Endothelial cell of umbilical vein (primary cell): Measurements from ENCODE around the gene TRIP13.
"Not testable (repeated sequence)": the region's sequence is repeated elsewhere in the genome, so short reads cannot be mapped to it uniquely, and the experiment has no call there.

Experiments used
- EZH2 ChIP-seq: IDR thresholded peaks from 2 replicates; pipeline ENCODE4 v1.6.1; 2012; ENCODE audit warnings: borderline replicate concordance, low read depth, mild to moderate bottlenecking, moderate library complexity, low read length, inconsistent platforms; ENCODE audit not compliant: severe bottlenecking
- FOS ChIP-seq: IDR thresholded peaks from 2 replicates; pipeline ENCODE4 v1.6.1; 2011; ENCODE audit warnings: mild to moderate bottlenecking, low read length, moderate library complexity, borderline replicate concordance; ENCODE audit not compliant: insufficient read depth
- GATA2 ChIP-seq: IDR thresholded peaks from 2 replicates; pipeline ENCODE4 v1.7.0; 2011; ENCODE audit warnings: low read depth, mild to moderate bottlenecking, moderate library complexity, mixed read lengths, low read length; ENCODE audit not compliant: insufficient read length, insufficient read depth
- POLR2A ChIP-seq: IDR thresholded peaks from 2 replicates; pipeline ENCODE4 v1.6.1; 2012; ENCODE audit warnings: low read depth, mild to moderate bottlenecking, control low read depth, low read length
- POLR2AphosphoS5 ChIP-seq: IDR thresholded peaks from 2 replicates; pipeline ENCODE4 v1.6.1; 2012; ENCODE audit warnings: low read depth, mild to moderate bottlenecking, control low read depth, low read length, moderate library complexity; ENCODE audit not compliant: insufficient read depth
- TF ChIP-seq, protein P1 (sequence below), 2 donors: IDR thresholded peaks; 1 replicate in 1 of 2; 2 replicates in 1 of 2; pipeline ENCODE4 v1.5.1; 2011; ENCODE audit warnings: low read length in 2 of 2, mild to moderate bottlenecking in 2 of 2, moderate library complexity in 2 of 2, control low read depth in 1 of 2, inconsistent platforms in 1 of 2, low read depth in 1 of 2; ENCODE audit not compliant: insufficient read depth in 1 of 2; ENCODE audit errors: extremely low read depth in 1 of 2
- TF ChIP-seq, protein P2 (sequence below): IDR thresholded peaks from 2 replicates; pipeline ENCODE4 v1.6.1; 2011; ENCODE audit not compliant: insufficient read depth, insufficient read length

DNA sequence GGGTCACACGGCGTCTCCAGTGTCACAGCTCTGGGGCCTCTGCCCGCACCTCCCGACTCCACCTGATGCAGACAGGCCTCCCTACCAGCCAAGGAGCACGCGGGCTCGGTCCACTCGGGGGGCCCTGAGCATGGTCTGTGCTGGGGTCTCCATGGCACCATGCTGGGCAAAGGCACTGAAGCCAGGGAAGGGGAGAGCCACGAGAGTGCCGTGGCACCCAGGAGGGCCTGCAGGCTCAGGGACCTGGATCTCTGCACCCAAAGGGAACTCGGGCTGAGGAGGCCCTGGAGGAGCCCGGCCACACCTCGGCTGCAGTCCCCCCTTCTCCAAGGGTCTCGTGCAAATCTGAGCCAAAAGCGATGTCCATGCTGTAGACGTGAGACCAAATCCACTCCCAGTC is 48.3 kb upstream of the TRIP13 start:
- not testable (repeated sequence) for TF ChIP-seq POLR2A, POLR2AphosphoS5, EZH2, FOS, GATA2
- TF ChIP-seq, protein P1, sequence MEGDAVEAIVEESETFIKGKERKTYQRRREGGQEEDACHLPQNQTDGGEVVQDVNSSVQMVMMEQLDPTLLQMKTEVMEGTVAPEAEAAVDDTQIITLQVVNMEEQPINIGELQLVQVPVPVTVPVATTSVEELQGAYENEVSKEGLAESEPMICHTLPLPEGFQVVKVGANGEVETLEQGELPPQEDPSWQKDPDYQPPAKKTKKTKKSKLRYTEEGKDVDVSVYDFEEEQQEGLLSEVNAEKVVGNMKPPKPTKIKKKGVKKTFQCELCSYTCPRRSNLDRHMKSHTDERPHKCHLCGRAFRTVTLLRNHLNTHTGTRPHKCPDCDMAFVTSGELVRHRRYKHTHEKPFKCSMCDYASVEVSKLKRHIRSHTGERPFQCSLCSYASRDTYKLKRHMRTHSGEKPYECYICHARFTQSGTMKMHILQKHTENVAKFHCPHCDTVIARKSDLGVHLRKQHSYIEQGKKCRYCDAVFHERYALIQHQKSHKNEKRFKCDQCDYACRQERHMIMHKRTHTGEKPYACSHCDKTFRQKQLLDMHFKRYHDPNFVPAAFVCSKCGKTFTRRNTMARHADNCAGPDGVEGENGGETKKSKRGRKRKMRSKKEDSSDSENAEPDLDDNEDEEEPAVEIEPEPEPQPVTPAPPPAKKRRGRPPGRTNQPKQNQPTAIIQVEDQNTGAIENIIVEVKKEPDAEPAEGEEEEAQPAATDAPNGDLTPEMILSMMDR (IDR thresholded peaks at IDR 0.05; ENCODE audit: extremely low read depth in 1 of 2, insufficient read depth in 1 of 2, low read depth in 1 of 2, low read length in 2 of 2), result not testable (repeated sequence)
- TF ChIP-seq, protein P2, sequence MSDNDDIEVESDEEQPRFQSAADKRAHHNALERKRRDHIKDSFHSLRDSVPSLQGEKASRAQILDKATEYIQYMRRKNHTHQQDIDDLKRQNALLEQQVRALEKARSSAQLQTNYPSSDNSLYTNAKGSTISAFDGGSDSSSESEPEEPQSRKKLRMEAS, result not testable (repeated sequence)
